SK-N-SH treated with all-trans-retinoic acid at 6 μM for 48 hours (cell line): ENCODE results near the gene NIFK.

ENCODE experiments used
- BACH2 ChIP-seq: fragments of 250-450 bp; sonication (Bioruptor Pico); IDR thresholded peaks from 2 replicates; pipeline ENCODE4 v1.9.0; 2021; ENCODE audit warnings: mild to moderate bottlenecking, borderline replicate concordance
- CREB5 ChIP-seq: fragments of 250-450 bp; sonication (Bioruptor Pico); IDR thresholded peaks from 2 replicates; pipeline ENCODE4 v1.5.1; 2020; ENCODE audit warnings: low read depth, mild to moderate bottlenecking, moderate library complexity
- CSDC2 ChIP-seq: fragments of 250-450 bp; sonication (Bioruptor Pico); IDR thresholded peaks from 2 replicates; pipeline ENCODE4 v1.5.0; 2020; ENCODE audit warnings: mild to moderate bottlenecking, moderate library complexity
- ESRRG ChIP-seq: fragments of 250-450 bp; sonication (Bioruptor Pico); IDR thresholded peaks from 2 replicates; pipeline ENCODE4 v1.6.1; 2021; ENCODE audit warnings: mild to moderate bottlenecking
- ISL1 ChIP-seq: fragments of 250-450 bp; sonication (Bioruptor Pico); IDR thresholded peaks from 2 replicates; pipeline ENCODE4 v2.1.2; 2022; ENCODE audit warnings: mild to moderate bottlenecking, moderate library complexity
- RARB ChIP-seq: fragments of 250-450 bp; sonication (Bioruptor Pico); IDR thresholded peaks from 2 replicates; pipeline ENCODE4 v1.8.0; 2021; ENCODE audit warnings: mild to moderate bottlenecking, moderate library complexity
- TOX ChIP-seq: fragments of 250-450 bp; sonication (Bioruptor Pico); IDR thresholded peaks from 2 replicates; pipeline ENCODE4 v1.8.0; 2021; ENCODE audit warnings: mild to moderate bottlenecking, moderate library complexity, borderline replicate concordance
- ZC3H10 ChIP-seq: fragments of 250-450 bp; sonication (Bioruptor Pico); IDR thresholded peaks from 2 replicates; pipeline ENCODE4 v1.5.1; 2021; ENCODE audit warnings: mild to moderate bottlenecking, moderate library complexity
- ZFP3 ChIP-seq: fragments of 250-450 bp; sonication (Bioruptor Pico); IDR thresholded peaks from 2 replicates; pipeline ENCODE4 v1.5.0; 2020; ENCODE audit warnings: mild to moderate bottlenecking, moderate library complexity
- ZNF565 ChIP-seq: fragments of 450-650 bp; formaldehyde crosslinking; conservative IDR thresholded peaks from 2 replicates; pipeline ENCODE4 v1.5.0; 2020; ENCODE audit warnings: low read depth, mild to moderate bottlenecking, moderate library complexity
- ZNF8 ChIP-seq: fragments of 450-650 bp; formaldehyde crosslinking; IDR thresholded peaks from 2 replicates; pipeline ENCODE4 v1.5.0; 2020; ENCODE audit warnings: mild to moderate bottlenecking, moderate library complexity
- TF ChIP-seq, protein P1 (sequence below): fragments of 250-450 bp; sonication (Bioruptor Pico); IDR thresholded peaks from 2 replicates; pipeline ENCODE4 v1.8.0; 2021; ENCODE audit warnings: low read depth, mild to moderate bottlenecking, moderate library complexity, borderline replicate concordance
- TF ChIP-seq, protein P2 (sequence below): fragments of 250-450 bp; sonication (Bioruptor Pico); IDR thresholded peaks from 2 replicates; pipeline ENCODE4 v1.8.0; 2020; ENCODE audit warnings: mild to moderate bottlenecking, moderate library complexity, borderline replicate concordance
- TF ChIP-seq, protein P3 (sequence below): fragments of 250-450 bp; sonication (Bioruptor Pico); IDR thresholded peaks from 2 replicates; pipeline ENCODE4 v1.5.0; 2020; ENCODE audit warnings: mild to moderate bottlenecking, moderate library complexity

GRCh38 chr2:121735518-121736074 lies 1.1 kb downstream of the NIFK start:
- TF ChIP-seq CREB5 (CRISPR knock-in tag) (no peak), ZNF565 (CRISPR knock-in tag) (no peak), TOX (CRISPR knock-in tag) (no peak), BACH2 (no peak), ZFP3 (no peak), ZNF8 (CRISPR knock-in tag) (no peak), RARB (CRISPR knock-in tag) (no peak), ISL1 (CRISPR knock-in tag) (no peak), ESRRG (CRISPR knock-in tag) (no peak), CSDC2 (CRISPR knock-in tag) (no peak), ZC3H10 (CRISPR knock-in tag) (no peak)
- TF ChIP-seq, protein P1, sequence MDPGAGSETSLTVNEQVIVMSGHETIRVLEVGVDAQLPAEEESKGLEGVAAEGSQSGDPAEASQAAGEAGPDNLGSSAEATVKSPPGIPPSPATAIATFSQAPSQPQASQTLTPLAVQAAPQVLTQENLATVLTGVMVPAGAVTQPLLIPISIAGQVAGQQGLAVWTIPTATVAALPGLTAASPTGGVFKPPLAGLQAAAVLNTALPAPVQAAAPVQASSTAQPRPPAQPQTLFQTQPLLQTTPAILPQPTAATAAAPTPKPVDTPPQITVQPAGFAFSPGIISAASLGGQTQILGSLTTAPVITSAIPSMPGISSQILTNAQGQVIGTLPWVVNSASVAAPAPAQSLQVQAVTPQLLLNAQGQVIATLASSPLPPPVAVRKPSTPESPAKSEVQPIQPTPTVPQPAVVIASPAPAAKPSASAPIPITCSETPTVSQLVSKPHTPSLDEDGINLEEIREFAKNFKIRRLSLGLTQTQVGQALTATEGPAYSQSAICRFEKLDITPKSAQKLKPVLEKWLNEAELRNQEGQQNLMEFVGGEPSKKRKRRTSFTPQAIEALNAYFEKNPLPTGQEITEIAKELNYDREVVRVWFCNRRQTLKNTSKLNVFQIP (CRISPR knock-in tag) = no peak
- TF ChIP-seq, protein P2, sequence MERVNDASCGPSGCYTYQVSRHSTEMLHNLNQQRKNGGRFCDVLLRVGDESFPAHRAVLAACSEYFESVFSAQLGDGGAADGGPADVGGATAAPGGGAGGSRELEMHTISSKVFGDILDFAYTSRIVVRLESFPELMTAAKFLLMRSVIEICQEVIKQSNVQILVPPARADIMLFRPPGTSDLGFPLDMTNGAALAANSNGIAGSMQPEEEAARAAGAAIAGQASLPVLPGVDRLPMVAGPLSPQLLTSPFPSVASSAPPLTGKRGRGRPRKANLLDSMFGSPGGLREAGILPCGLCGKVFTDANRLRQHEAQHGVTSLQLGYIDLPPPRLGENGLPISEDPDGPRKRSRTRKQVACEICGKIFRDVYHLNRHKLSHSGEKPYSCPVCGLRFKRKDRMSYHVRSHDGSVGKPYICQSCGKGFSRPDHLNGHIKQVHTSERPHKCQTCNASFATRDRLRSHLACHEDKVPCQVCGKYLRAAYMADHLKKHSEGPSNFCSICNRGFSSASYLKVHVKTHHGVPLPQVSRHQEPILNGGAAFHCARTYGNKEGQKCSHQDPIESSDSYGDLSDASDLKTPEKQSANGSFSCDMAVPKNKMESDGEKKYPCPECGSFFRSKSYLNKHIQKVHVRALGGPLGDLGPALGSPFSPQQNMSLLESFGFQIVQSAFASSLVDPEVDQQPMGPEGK (CRISPR knock-in tag) = no peak
- TF ChIP-seq, protein P3, sequence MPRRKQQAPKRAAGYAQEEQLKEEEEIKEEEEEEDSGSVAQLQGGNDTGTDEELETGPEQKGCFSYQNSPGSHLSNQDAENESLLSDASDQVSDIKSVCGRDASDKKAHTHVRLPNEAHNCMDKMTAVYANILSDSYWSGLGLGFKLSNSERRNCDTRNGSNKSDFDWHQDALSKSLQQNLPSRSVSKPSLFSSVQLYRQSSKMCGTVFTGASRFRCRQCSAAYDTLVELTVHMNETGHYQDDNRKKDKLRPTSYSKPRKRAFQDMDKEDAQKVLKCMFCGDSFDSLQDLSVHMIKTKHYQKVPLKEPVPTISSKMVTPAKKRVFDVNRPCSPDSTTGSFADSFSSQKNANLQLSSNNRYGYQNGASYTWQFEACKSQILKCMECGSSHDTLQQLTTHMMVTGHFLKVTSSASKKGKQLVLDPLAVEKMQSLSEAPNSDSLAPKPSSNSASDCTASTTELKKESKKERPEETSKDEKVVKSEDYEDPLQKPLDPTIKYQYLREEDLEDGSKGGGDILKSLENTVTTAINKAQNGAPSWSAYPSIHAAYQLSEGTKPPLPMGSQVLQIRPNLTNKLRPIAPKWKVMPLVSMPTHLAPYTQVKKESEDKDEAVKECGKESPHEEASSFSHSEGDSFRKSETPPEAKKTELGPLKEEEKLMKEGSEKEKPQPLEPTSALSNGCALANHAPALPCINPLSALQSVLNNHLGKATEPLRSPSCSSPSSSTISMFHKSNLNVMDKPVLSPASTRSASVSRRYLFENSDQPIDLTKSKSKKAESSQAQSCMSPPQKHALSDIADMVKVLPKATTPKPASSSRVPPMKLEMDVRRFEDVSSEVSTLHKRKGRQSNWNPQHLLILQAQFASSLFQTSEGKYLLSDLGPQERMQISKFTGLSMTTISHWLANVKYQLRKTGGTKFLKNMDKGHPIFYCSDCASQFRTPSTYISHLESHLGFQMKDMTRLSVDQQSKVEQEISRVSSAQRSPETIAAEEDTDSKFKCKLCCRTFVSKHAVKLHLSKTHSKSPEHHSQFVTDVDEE (CRISPR knock-in tag) = no peak
